ENCODE data around the gene NR4A1. TPM values are rescaled to one million over a fixed set of nuclear protein-coding genes. Genes with fewer than 3 reads are reported as not detected.
A peak's percentile ranks its signal among the peaks of the same experiment; 100 is the strongest.

The NR4A1 gene
- total and polyA plus RNA-seq, 2 of the 13 experiments (the other 11 are each of a cell fraction or from before 2014, with no cell fraction given): 5.7 to 15.2 TPM

DNA sequence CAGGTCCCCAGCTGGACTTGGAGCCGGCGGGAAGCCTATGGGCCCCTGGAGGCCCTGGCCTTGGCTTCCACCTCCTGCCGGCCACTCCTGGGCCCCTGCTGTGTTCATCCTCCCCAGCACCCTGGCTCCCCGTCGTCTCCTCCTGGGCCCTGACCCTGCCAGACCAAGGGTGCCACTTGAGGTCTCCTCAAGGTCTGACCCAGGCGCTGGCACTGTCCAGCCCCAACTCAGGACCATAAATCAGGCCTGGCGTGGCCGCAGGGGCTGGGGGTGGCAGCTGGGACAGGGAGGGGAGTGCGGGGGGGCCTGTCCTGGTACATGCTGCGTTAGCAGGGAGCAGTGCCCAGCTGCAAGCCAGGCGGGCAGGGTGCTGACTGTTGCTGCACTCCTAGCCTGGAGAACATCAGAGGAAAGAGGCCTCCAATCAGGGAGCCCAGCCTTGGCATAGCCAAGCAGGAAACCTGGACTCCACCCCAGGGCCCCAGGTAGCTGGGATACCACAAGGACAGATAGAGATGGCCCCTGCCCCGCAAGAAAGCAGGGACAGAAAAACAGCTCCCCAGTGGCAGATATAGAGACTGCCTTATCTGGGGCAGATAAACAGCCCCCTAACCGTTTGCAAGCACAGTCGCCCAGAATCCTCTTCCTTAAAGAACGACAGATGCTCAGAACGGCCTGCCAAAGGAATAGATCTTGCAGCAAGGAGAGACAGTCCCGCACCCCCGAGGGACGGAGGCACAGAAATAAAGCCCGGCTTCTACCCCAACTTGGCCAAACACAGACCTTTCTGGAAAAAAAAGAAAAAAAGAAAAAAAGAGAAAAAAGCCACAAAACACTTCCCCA, 12.1 kb downstream of the NR4A1 start (continued):
- 0 out of 2 replicates have a peak, but pooled peaks have one; percentile 40 for TF ChIP-seq EEA1 (CRISPR knock-in tag; IDR thresholded peaks at IDR 0.05; ENCODE audit: borderline replicate concordance)
- no peak for TF ChIP-seq ZNF619 (CRISPR knock-in tag; IDR thresholded peaks at IDR 0.05)
- no peak for TF ChIP-seq TSC22D2 (CRISPR knock-in tag; IDR thresholded peaks at IDR 0.05; ENCODE audit: borderline replicate concordance)
- 0 out of 2 replicates have a peak, but pooled peaks have one; percentile 1 for TF ChIP-seq TAF1 (CRISPR knock-in tag; IDR thresholded peaks at IDR 0.05)
- TF ChIP-seq, protein P1, sequence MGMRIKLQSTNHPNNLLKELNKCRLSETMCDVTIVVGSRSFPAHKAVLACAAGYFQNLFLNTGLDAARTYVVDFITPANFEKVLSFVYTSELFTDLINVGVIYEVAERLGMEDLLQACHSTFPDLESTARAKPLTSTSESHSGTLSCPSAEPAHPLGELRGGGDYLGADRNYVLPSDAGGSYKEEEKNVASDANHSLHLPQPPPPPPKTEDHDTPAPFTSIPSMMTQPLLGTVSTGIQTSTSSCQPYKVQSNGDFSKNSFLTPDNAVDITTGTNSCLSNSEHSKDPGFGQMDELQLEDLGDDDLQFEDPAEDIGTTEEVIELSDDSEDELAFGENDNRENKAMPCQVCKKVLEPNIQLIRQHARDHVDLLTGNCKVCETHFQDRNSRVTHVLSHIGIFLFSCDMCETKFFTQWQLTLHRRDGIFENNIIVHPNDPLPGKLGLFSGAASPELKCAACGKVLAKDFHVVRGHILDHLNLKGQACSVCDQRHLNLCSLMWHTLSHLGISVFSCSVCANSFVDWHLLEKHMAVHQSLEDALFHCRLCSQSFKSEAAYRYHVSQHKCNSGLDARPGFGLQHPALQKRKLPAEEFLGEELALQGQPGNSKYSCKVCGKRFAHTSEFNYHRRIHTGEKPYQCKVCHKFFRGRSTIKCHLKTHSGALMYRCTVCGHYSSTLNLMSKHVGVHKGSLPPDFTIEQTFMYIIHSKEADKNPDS (CRISPR knock-in tag; IDR thresholded peaks at IDR 0.05): no peak
- TF ChIP-seq ZNF891 (CRISPR knock-in tag; IDR thresholded peaks at IDR 0.05): peak; percentile 55; the same call in 1 of the 2 replicates
- TF ChIP-seq, protein P2, sequence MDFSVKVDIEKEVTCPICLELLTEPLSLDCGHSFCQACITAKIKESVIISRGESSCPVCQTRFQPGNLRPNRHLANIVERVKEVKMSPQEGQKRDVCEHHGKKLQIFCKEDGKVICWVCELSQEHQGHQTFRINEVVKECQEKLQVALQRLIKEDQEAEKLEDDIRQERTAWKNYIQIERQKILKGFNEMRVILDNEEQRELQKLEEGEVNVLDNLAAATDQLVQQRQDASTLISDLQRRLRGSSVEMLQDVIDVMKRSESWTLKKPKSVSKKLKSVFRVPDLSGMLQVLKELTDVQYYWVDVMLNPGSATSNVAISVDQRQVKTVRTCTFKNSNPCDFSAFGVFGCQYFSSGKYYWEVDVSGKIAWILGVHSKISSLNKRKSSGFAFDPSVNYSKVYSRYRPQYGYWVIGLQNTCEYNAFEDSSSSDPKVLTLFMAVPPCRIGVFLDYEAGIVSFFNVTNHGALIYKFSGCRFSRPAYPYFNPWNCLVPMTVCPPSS (IDR thresholded peaks at IDR 0.05): no peak
- TF ChIP-seq, protein P3, sequence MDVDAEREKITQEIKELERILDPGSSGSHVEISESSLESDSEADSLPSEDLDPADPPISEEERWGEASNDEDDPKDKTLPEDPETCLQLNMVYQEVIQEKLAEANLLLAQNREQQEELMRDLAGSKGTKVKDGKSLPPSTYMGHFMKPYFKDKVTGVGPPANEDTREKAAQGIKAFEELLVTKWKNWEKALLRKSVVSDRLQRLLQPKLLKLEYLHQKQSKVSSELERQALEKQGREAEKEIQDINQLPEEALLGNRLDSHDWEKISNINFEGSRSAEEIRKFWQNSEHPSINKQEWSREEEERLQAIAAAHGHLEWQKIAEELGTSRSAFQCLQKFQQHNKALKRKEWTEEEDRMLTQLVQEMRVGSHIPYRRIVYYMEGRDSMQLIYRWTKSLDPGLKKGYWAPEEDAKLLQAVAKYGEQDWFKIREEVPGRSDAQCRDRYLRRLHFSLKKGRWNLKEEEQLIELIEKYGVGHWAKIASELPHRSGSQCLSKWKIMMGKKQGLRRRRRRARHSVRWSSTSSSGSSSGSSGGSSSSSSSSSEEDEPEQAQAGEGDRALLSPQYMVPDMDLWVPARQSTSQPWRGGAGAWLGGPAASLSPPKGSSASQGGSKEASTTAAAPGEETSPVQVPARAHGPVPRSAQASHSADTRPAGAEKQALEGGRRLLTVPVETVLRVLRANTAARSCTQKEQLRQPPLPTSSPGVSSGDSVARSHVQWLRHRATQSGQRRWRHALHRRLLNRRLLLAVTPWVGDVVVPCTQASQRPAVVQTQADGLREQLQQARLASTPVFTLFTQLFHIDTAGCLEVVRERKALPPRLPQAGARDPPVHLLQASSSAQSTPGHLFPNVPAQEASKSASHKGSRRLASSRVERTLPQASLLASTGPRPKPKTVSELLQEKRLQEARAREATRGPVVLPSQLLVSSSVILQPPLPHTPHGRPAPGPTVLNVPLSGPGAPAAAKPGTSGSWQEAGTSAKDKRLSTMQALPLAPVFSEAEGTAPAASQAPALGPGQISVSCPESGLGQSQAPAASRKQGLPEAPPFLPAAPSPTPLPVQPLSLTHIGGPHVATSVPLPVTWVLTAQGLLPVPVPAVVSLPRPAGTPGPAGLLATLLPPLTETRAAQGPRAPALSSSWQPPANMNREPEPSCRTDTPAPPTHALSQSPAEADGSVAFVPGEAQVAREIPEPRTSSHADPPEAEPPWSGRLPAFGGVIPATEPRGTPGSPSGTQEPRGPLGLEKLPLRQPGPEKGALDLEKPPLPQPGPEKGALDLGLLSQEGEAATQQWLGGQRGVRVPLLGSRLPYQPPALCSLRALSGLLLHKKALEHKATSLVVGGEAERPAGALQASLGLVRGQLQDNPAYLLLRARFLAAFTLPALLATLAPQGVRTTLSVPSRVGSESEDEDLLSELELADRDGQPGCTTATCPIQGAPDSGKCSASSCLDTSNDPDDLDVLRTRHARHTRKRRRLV (CRISPR knock-in tag; IDR thresholded peaks at IDR 0.05): no peak
- no peak for TF ChIP-seq ZNF205 (CRISPR knock-in tag; IDR thresholded peaks at IDR 0.05)
- 0 out of 2 replicates have a peak, but pooled peaks have one; percentile 12 for TF ChIP-seq RBFOX2 (IDR thresholded peaks at IDR 0.05; ENCODE audit: low read depth, low read length)
- no peak for TF ChIP-seq ZMYM4 (CRISPR knock-in tag; IDR thresholded peaks at IDR 0.05)
- no peak for TF ChIP-seq HOXA9 (CRISPR knock-in tag; IDR thresholded peaks at IDR 0.05; ENCODE audit: borderline replicate concordance)
- TF ChIP-seq, protein P4, sequence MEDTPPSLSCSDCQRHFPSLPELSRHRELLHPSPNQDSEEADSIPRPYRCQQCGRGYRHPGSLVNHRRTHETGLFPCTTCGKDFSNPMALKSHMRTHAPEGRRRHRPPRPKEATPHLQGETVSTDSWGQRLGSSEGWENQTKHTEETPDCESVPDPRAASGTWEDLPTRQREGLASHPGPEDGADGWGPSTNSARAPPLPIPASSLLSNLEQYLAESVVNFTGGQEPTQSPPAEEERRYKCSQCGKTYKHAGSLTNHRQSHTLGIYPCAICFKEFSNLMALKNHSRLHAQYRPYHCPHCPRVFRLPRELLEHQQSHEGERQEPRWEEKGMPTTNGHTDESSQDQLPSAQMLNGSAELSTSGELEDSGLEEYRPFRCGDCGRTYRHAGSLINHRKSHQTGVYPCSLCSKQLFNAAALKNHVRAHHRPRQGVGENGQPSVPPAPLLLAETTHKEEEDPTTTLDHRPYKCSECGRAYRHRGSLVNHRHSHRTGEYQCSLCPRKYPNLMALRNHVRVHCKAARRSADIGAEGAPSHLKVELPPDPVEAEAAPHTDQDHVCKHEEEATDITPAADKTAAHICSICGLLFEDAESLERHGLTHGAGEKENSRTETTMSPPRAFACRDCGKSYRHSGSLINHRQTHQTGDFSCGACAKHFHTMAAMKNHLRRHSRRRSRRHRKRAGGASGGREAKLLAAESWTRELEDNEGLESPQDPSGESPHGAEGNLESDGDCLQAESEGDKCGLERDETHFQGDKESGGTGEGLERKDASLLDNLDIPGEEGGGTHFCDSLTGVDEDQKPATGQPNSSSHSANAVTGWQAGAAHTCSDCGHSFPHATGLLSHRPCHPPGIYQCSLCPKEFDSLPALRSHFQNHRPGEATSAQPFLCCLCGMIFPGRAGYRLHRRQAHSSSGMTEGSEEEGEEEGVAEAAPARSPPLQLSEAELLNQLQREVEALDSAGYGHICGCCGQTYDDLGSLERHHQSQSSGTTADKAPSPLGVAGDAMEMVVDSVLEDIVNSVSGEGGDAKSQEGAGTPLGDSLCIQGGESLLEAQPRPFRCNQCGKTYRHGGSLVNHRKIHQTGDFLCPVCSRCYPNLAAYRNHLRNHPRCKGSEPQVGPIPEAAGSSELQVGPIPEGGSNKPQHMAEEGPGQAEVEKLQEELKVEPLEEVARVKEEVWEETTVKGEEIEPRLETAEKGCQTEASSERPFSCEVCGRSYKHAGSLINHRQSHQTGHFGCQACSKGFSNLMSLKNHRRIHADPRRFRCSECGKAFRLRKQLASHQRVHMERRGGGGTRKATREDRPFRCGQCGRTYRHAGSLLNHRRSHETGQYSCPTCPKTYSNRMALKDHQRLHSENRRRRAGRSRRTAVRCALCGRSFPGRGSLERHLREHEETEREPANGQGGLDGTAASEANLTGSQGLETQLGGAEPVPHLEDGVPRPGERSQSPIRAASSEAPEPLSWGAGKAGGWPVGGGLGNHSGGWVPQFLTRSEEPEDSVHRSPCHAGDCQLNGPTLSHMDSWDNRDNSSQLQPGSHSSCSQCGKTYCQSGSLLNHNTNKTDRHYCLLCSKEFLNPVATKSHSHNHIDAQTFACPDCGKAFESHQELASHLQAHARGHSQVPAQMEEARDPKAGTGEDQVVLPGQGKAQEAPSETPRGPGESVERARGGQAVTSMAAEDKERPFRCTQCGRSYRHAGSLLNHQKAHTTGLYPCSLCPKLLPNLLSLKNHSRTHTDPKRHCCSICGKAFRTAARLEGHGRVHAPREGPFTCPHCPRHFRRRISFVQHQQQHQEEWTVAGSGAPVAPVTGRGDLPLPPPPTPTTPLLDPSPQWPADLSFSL (CRISPR knock-in tag; IDR thresholded peaks at IDR 0.05): no peak

Data from HepG2 (cell line).